HG02885 (cell line): ENCODE data around the gene LARP6.
"Not testable (repeated sequence)": the region's sequence is repeated elsewhere in the genome, so short reads cannot be mapped to it uniquely, and the experiment has no call there.

Source experiments
- ATAC-seq: cut with Tn5 transposase; IDR thresholded peaks from one replicate; pipeline ENCODE4 v1.9.1; 2021; ENCODE audit warnings: mild to moderate bottlenecking; ENCODE audit not compliant: unreplicated experiment, poor library complexity

Gene LARP6

GRCh38 chr15:70853973-70854665, at the start of gene LARP6:
LARP6 (minus strand) TSS chr15:70854157; CDS start chr15:70854088, 69 bp downstream.
- no peak for ATAC-seq

- ATAC-seq: no peak
Observed at GRCh38 chr15:70902107-70902506, 48.1 kb upstream of the LARP6 start.

GRCh38 chr15:70892912-70893560, 39.1 kb upstream of the LARP6 start:
- peak; percentile 26 for ATAC-seq

GRCh38 chr15:70892002-70892911, 38.3 kb upstream of the LARP6 start, which contains the start of the genes LRRC49 and THAP10:
LRRC49 (plus strand) TSS chr15:70892826; CDS start chr15:70892895, 69 bp downstream.
THAP10 (minus strand) TSS chr15:70892433; CDS start chr15:70892272, 161 bp downstream.
- ATAC-seq: peak; percentile 82

- no peak for ATAC-seq
Observed at GRCh38 chr15:70882361-70882760, 28.4 kb upstream of the LARP6 start.

- no peak for ATAC-seq
Observed at GRCh38 chr15:70880781-70881180, 26.8 kb upstream of the LARP6 start.

GRCh38 chr15:70879401-70879800, 25.4 kb upstream of the LARP6 start:
- ATAC-seq: no peak

- ATAC-seq: no peak
Observed at GRCh38 chr15:70876683-70877082, 22.7 kb upstream of the LARP6 start.

GRCh38 chr15:70876011-70876410, 22.1 kb upstream of the LARP6 start:
- no peak for ATAC-seq

- ATAC-seq: no peak
Observed at GRCh38 chr15:70875001-70875782, 21.2 kb upstream of the LARP6 start.

GRCh38 chr15:70873232-70874054, 19.5 kb upstream of the LARP6 start:
- ATAC-seq: no peak

- not testable (repeated sequence) for ATAC-seq
Observed at GRCh38 chr15:70871490-70871889, 17.5 kb upstream of the LARP6 start.

- no peak for ATAC-seq
Observed at GRCh38 chr15:70870051-70870450, 16.1 kb upstream of the LARP6 start.

GRCh38 chr15:70869346-70869745, 15.4 kb upstream of the LARP6 start:
- no peak for ATAC-seq

- no peak for ATAC-seq
Observed at GRCh38 chr15:70867911-70868467, 14.0 kb upstream of the LARP6 start.

- no peak for ATAC-seq
Observed at GRCh38 chr15:70866982-70867641, 13.2 kb upstream of the LARP6 start.

GRCh38 chr15:70863450-70864218, 9.7 kb upstream of the LARP6 start:
- no peak for ATAC-seq

GRCh38 chr15:70859998-70860397, 6.0 kb upstream of the LARP6 start:
- no peak for ATAC-seq
